Ishikawa (cell line): ENCODE results near the gene AP3S2.

Experiments
- CEBPB ChIP-seq: IDR thresholded peaks from 2 replicates; pipeline ENCODE4 v1.6.1; 2012
- EGR1 ChIP-seq: IDR thresholded peaks from 2 replicates; pipeline ENCODE4 v1.6.1; 2012
- TAF1 ChIP-seq: IDR thresholded peaks from 2 replicates; pipeline ENCODE4 v1.6.1; 2012; ENCODE audit warnings: low read depth, mild to moderate bottlenecking
- TCF12 ChIP-seq: IDR thresholded peaks from 2 replicates; pipeline ENCODE4 v1.6.1; 2012; ENCODE audit warnings: low read depth
- TEAD4 ChIP-seq: IDR thresholded peaks from 2 replicates; pipeline ENCODE4 v1.6.1; 2012
- YY1 ChIP-seq: IDR thresholded peaks from 2 replicates; pipeline ENCODE4 v1.6.1; 2012; ENCODE audit warnings: low read depth
- TF ChIP-seq, protein P1 (sequence below): IDR thresholded peaks from 2 replicates; pipeline ENCODE4 v1.6.1; 2012
- TF ChIP-seq, protein P2 (sequence below): IDR thresholded peaks from 2 replicates; pipeline ENCODE4 v1.6.1; 2012; ENCODE audit warnings: low read depth, mild to moderate bottlenecking
- TF ChIP-seq, protein P3 (sequence below): IDR thresholded peaks from 2 replicates; pipeline ENCODE4 v1.6.1; 2012

DNA sequence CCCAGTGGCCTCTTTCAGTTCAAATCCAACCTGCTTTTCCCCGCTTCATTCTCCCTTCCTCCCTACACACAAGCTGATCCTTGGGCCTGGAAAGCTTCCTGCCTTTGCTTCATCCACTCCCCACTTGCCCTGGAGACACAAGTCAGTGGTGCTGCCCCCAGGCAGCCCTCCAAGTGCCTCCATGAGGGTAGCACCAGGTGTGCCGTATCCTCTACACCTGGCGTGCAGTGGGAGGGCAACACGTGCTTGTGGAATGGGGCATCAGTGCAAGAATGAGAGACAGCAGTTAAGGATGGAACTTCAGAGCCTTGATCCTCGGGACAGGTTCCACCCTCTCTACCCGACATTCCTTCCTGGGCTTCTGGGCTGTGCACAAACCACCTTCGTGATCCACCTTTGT lies 83.0 kb downstream of the AP3S2 start:
- TF ChIP-seq TAF1: no peak
- TF ChIP-seq, protein P1, sequence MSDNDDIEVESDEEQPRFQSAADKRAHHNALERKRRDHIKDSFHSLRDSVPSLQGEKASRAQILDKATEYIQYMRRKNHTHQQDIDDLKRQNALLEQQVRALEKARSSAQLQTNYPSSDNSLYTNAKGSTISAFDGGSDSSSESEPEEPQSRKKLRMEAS: no peak
- TF ChIP-seq, protein P2, sequence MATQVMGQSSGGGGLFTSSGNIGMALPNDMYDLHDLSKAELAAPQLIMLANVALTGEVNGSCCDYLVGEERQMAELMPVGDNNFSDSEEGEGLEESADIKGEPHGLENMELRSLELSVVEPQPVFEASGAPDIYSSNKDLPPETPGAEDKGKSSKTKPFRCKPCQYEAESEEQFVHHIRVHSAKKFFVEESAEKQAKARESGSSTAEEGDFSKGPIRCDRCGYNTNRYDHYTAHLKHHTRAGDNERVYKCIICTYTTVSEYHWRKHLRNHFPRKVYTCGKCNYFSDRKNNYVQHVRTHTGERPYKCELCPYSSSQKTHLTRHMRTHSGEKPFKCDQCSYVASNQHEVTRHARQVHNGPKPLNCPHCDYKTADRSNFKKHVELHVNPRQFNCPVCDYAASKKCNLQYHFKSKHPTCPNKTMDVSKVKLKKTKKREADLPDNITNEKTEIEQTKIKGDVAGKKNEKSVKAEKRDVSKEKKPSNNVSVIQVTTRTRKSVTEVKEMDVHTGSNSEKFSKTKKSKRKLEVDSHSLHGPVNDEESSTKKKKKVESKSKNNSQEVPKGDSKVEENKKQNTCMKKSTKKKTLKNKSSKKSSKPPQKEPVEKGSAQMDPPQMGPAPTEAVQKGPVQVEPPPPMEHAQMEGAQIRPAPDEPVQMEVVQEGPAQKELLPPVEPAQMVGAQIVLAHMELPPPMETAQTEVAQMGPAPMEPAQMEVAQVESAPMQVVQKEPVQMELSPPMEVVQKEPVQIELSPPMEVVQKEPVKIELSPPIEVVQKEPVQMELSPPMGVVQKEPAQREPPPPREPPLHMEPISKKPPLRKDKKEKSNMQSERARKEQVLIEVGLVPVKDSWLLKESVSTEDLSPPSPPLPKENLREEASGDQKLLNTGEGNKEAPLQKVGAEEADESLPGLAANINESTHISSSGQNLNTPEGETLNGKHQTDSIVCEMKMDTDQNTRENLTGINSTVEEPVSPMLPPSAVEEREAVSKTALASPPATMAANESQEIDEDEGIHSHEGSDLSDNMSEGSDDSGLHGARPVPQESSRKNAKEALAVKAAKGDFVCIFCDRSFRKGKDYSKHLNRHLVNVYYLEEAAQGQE: no peak
- no peak for TF ChIP-seq TEAD4
- TF ChIP-seq TCF12: no peak
- TF ChIP-seq YY1: no peak
- TF ChIP-seq, protein P3, sequence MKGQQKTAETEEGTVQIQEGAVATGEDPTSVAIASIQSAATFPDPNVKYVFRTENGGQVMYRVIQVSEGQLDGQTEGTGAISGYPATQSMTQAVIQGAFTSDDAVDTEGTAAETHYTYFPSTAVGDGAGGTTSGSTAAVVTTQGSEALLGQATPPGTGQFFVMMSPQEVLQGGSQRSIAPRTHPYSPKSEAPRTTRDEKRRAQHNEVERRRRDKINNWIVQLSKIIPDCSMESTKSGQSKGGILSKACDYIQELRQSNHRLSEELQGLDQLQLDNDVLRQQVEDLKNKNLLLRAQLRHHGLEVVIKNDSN: no peak
- TF ChIP-seq CEBPB: no peak
- TF ChIP-seq EGR1: no peak
